Coronary artery (tissue), 2 donors: ENCODE results near the gene ITGB3BP.

Source experiments
- DNase-seq: peaks from one replicate; pipeline ENCODE4 v3.0.0-alpha.2; 2017; ENCODE audit warnings: low spot score
- H3K27ac ChIP-seq, 2 donors: fragments of 200-600 bp; sonication (generic); one replicate each; pipeline ENCODE4 v1.5.1; 2016 to 2019
- H3K4me3 ChIP-seq: fragments of 200-600 bp; sonication (generic); 2 replicates; pipeline ENCODE4 v1.5.1; 2016; ENCODE audit warnings: mild to moderate bottlenecking, moderate library complexity
- TF ChIP-seq, protein P1 (sequence below): fragments of 200-600 bp; sonication (generic); IDR thresholded peaks from one replicate; pipeline ENCODE4 v1.5.1; 2019; ENCODE audit warnings: antibody characterized with exemption

The ITGB3BP gene

DNA sequence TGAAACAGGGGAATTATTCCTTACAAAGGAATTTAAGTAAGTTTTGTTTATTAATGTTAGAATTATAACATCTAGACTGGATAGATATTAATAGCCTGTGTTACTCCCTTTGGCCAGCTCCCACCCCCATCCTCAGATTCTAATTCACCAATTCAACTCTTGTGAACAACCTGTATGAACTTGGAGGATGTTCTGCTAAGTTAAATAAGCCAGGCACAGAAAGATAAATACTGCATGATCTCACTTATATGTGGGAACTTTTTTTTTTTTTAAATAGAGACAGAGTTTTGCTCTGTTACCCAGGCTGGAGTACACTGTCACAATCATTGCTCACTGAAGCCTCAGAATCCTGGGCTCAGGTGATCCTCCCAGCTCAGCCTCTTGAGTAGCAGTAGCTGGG is 32.5 kb upstream of the ITGB3BP start:
- no peak for DNase-seq
- Histone ChIP-seq H3K4me3 (no peak overlapping the region), H3K27ac (no peak overlapping the region)
- TF ChIP-seq, protein P1, sequence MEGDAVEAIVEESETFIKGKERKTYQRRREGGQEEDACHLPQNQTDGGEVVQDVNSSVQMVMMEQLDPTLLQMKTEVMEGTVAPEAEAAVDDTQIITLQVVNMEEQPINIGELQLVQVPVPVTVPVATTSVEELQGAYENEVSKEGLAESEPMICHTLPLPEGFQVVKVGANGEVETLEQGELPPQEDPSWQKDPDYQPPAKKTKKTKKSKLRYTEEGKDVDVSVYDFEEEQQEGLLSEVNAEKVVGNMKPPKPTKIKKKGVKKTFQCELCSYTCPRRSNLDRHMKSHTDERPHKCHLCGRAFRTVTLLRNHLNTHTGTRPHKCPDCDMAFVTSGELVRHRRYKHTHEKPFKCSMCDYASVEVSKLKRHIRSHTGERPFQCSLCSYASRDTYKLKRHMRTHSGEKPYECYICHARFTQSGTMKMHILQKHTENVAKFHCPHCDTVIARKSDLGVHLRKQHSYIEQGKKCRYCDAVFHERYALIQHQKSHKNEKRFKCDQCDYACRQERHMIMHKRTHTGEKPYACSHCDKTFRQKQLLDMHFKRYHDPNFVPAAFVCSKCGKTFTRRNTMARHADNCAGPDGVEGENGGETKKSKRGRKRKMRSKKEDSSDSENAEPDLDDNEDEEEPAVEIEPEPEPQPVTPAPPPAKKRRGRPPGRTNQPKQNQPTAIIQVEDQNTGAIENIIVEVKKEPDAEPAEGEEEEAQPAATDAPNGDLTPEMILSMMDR = no peak

DNA sequence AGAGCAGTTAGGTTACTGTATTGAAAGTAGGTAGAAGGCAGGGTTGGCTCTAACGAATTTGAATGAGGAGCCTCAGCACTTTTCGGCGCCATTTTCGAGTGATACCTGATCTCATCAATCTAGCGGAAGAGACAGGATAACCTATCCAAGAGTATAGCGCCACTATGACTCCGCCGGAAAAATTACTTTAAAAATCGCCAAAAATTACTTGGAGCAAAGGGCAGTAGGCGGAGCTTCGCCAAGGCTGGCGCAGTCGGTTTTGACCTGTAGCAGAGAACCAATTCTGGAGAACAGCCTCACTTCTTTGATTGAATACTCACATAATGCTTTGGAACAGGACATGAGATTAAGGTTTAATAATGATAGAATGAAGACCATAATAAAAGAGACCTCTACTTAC is 25.9 kb upstream of the ITGB3BP start:
- H3K4me3 ChIP-seq = no peak overlapping the region
- no peak for DNase-seq
- TF ChIP-seq, protein P1 = no peak
- no peak overlapping the region for H3K27ac ChIP-seq

DNA sequence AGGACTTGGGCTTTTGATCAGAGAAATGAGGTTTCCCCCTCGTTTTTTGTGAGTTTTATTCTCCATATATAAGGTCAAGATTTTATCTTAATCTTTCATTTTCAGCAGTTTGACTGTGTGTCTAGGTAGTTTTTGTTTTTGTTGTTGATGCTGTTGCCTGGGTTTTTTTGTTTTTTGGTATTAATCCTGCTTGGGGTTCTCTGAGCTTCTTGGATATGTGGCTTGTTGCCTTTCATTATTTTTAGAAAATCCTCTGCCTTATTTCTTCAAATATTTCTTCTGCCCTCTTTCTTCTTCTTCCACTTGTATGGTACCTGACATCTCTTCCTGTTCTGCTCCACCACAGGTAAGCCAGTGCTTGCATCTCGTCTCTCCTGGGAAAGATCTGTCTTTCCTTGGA is 25.3 kb upstream of the ITGB3BP start:
- Histone ChIP-seq H3K27ac (no peak overlapping the region), H3K4me3 (no peak overlapping the region)
- TF ChIP-seq, protein P1 = no peak
- no peak for DNase-seq

DNA sequence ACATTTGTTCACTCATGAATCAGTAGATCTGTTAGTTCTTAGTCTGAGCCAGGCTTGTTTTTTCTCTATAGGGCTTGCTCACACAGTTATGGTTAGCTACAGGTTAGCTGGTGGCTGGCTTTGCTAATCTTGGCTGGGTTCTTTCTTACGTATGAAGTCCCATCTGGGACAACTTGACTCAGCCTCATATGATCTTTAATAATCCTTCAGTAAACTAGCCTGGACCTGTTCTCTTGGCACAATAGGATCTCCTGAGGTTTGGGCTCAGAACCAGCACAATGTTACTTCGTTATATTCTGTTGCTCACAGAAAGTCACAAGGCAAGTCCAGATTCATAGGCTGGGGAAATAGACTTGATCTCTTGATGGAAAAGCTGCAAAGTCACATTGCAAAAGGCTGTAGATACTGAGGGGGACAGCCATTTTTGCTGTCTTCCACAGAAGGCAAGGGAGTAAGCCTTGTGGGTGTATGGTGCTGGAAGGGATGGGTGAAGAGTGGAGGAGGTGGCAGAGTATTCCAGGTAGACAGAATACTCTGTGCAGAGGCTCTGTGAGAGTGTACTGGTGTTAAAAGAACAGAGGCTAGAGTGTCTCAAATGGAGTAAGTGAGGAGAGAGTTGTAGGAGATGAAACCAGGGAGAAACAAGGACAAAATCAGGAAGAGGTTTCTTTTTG is 24.7 kb upstream of the ITGB3BP start:
- H3K27ac ChIP-seq = peak overlapping the region in 1 of 2 donors; percentile 5
- no peak for DNase-seq
- no peak overlapping the region for H3K4me3 ChIP-seq

DNA sequence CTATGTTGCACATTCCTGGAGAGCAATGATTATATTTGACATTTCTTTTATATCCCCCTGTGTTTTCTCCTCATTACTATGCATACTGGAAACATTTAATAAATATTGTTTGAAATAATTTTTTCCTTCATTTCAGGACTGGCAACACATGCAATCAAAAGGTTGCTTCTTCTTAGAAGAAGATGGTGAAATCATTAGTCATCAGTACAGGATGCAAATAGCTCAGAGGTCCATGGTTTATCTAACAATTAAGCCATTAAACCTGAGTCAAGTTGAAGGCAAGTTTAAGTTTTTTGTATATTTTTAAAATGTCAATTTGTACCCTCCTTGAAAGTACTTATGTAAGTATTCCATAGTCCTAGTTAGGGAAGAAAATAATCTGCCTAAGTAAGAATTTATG is 22.8 kb upstream of the ITGB3BP start:
- Histone ChIP-seq H3K27ac (no peak overlapping the region), H3K4me3 (no peak overlapping the region)
- DNase-seq = no peak
- TF ChIP-seq, protein P1 = no peak

More for the DNA sequence above, 24.7 kb upstream of the ITGB3BP start:
- TF ChIP-seq, protein P1 = no peak

DNA sequence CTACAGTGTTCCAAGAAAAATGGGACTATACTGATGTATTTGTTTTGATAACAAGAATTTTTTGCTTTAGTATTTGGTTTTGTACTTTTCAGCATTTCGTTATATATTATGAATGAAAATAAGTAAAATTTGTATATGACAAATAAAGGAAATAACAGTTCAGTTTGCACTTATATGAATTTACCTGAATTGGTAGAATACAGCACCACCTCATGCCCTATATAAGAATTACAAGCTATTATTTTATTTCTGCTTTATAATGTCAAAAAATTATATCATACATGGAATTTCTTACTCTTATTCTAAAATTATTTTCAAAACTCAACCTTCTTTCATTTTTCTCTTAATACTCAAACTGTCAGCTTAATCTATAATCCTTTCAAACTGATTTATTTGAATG is 14.9 kb upstream of the ITGB3BP start:
- TF ChIP-seq, protein P1 = no peak
- Histone ChIP-seq H3K4me3 (no peak overlapping the region), H3K27ac (no peak overlapping the region)
- DNase-seq = no peak

DNA sequence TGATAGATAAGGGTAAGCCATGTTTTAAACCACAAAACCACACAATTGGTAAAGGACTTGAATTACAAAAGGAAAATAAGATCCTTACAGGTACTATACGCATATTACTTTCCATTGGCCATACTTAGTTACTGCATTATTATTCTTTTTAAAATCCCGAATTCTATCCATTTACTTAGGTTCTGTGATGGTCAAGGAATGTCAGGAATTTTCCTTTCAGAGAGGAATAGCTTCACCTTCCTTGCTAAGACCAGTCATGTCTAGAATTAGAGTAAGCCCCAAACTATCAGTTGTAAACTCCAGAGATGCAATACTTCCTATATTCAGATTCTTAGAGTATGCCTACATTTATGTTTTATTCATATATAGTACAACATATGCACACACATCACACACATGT is 14.0 kb upstream of the ITGB3BP start:
- H3K4me3 ChIP-seq = no peak overlapping the region
- no peak for DNase-seq
- no peak overlapping the region for H3K27ac ChIP-seq
- TF ChIP-seq, protein P1 = no peak
